Measurements from ENCODE around the gene SEPTIN11. TPM values are rescaled to one million over a fixed set of nuclear protein-coding genes. Genes with fewer than 3 reads are reported as not detected.

Gene SEPTIN11
- polyA plus RNA-seq, 1 donor (not counting 4 experiments of a cell fraction or from before 2014, with no cell fraction given): 99.3 TPM

- Histone ChIP-seq H3K4me3 (ENCODE audit: control insufficient read depth in 2 of 3, extremely low read depth in 1 of 3, insufficient read depth in 2 of 3, low read depth in 1 of 3, low read length in 3 of 3) (no peak overlapping the region), H2AFZ (ENCODE audit: control insufficient read depth, low read length) (no peak overlapping the region), H4K20me1 (ENCODE audit: control insufficient read depth, extremely low read depth, insufficient read depth, low read length) (no peaks in the 10 kb centered on the region), H3K4me2 (ENCODE audit: control insufficient read depth, extremely low read depth, insufficient read depth, low read depth, low read length) (no peak overlapping the region), H3K27me3 (ENCODE audit: control insufficient read depth, extremely low read depth, insufficient read depth, low read length) (no peaks in the 10 kb centered on the region), H3K9me1 (ENCODE audit: control insufficient read depth, extremely low read depth, insufficient read depth, low read length) (no peaks in the 10 kb centered on the region), H3K9ac (ENCODE audit: control insufficient read depth, extremely low read depth, insufficient read depth, low read length) (no peak overlapping the region), H3K9me3 (ENCODE audit: control insufficient read depth, low read depth, low read length) (no peaks in the 10 kb centered on the region), H3K79me2 (ENCODE audit: control insufficient read depth, insufficient read depth, low read length) (no peaks in the 10 kb centered on the region), H3K36me3 (ENCODE audit: control insufficient read depth in 2 of 2, extremely low read depth in 1 of 2, insufficient read depth in 2 of 2, low read length in 2 of 2) (no peaks in the 10 kb centered on the region), H3K27ac (ENCODE audit: control insufficient read depth, insufficient read depth, low read length) (no peak overlapping the region), H3K4me1 (ENCODE audit: control insufficient read depth, extremely low read depth, insufficient read depth, low read length) (peaks cover 11% of the 10 kb centered on the region)
- dilution Hi-C loops (cut with MboI; ENCODE audit: extremely low pct_ligation_motif_present, low sequenced_read_pairs): no loop called here
- no peak for FAIRE-seq
- DNase-seq (ENCODE audit: low read depth, low spot score): no peak
- TF ChIP-seq EZH2 (IDR thresholded peaks at IDR 0.05; ENCODE audit: low read length): no peak
- TF ChIP-seq CTCF (optimal IDR thresholded peaks at IDR 0.05 in 1 of 3, IDR thresholded peaks at IDR 0.05 in 1 of 3, conservative IDR thresholded peaks at IDR 0.05 in 1 of 3; ENCODE audit: extremely low read depth in 1 of 3, insufficient read depth in 2 of 3, low read length in 3 of 3): no peak
Observed at GRCh38 chr4:76931576-76932276, 17.8 kb upstream of the SEPTIN11 start.

GRCh38 chr4:76939184-76939583 lies 10.4 kb upstream of the SEPTIN11 start:
- TF ChIP-seq EZH2 (IDR thresholded peaks at IDR 0.05; ENCODE audit: low read length) (no peak), CTCF (optimal IDR thresholded peaks at IDR 0.05 in 1 of 3, IDR thresholded peaks at IDR 0.05 in 1 of 3, conservative IDR thresholded peaks at IDR 0.05 in 1 of 3; ENCODE audit: extremely low read depth in 1 of 3, insufficient read depth in 2 of 3, low read length in 3 of 3) (no peak)
- H4K20me1 ChIP-seq (ENCODE audit: control insufficient read depth, extremely low read depth, insufficient read depth, low read length): no peaks in the 10 kb centered on the region
- no peaks in the 10 kb centered on the region for H3K36me3 ChIP-seq (ENCODE audit: control insufficient read depth in 2 of 2, extremely low read depth in 1 of 2, insufficient read depth in 2 of 2, low read length in 2 of 2)
- H3K9me3 ChIP-seq (ENCODE audit: control insufficient read depth, low read depth, low read length): no peaks in the 10 kb centered on the region
- H2AFZ ChIP-seq (ENCODE audit: control insufficient read depth, low read length): no peak overlapping the region
- no peaks in the 10 kb centered on the region for H3K79me2 ChIP-seq (ENCODE audit: control insufficient read depth, insufficient read depth, low read length)
- DNase-seq (ENCODE audit: low read depth, low spot score) (no peak), FAIRE-seq (no peak)
- no peak overlapping the region for H3K4me2 ChIP-seq (ENCODE audit: control insufficient read depth, extremely low read depth, insufficient read depth, low read depth, low read length)
- dilution Hi-C loops (cut with MboI; ENCODE audit: extremely low pct_ligation_motif_present, low sequenced_read_pairs): no loop called here
- H3K9ac ChIP-seq (ENCODE audit: control insufficient read depth, extremely low read depth, insufficient read depth, low read length): no peak overlapping the region
- H3K4me3 ChIP-seq (ENCODE audit: control insufficient read depth in 2 of 3, extremely low read depth in 1 of 3, insufficient read depth in 2 of 3, low read depth in 1 of 3, low read length in 3 of 3): no peak overlapping the region
- H3K4me1 ChIP-seq (ENCODE audit: control insufficient read depth, extremely low read depth, insufficient read depth, low read length): peaks cover 8% of the 10 kb centered on the region
- no peaks in the 10 kb centered on the region for H3K27me3 ChIP-seq (ENCODE audit: control insufficient read depth, extremely low read depth, insufficient read depth, low read length)
- H3K9me1 ChIP-seq (ENCODE audit: control insufficient read depth, extremely low read depth, insufficient read depth, low read length): no peaks in the 10 kb centered on the region
- H3K27ac ChIP-seq (ENCODE audit: control insufficient read depth, insufficient read depth, low read length): no peak overlapping the region

Data from keratinocyte (primary cell).